ENCODE data around the gene ZBTB46.

Gene ZBTB46

GRCh38 chr20:63744574-63745423 lies 86.3 kb downstream of the ZBTB46 start:
- no peak for DNase-seq

GRCh38 chr20:63744158-63744557 lies 86.9 kb downstream of the ZBTB46 start:
- DNase-seq, result no peak

GRCh38 chr20:63743210-63743970 lies 87.7 kb downstream of the ZBTB46 start:
- no peak for DNase-seq

DNA sequence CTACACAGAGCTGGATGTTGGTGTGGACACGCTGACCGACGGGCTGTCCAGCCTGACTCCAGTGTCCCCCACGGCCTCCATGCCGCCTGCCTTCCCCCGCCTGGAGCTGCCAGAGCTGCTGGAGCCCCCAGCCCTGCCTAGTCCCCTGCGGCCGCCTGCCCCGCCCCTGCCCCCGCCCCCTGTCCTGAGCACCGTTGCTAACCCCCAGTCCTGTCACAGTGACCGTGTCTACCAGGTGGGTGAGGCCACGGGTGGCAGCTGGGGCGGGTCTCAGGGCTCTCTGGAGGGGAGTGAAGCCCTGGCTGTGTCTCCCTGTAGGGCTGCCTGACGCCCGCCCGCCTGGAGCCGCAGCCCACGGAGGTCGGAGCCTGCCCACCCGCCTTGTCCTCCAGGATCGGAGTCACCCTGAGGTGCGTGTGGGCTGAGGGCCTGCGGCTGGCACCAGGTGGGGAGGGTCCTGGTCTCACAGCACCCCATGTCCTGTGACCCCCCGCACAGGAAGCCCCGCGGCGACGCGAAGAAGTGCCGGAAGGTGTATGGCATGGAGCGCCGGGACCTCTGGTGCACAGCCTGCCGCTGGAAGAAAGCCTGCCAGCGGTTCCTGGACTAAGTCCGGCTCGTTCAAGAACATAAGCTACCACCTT lies 88.6 kb downstream of the ZBTB46 start:
- DNase-seq, result no peak

GRCh38 chr20:63741676-63742380 lies 89.2 kb downstream of the ZBTB46 start:
- no peak for DNase-seq

GRCh38 chr20:63741354-63741675 lies 89.7 kb downstream of the ZBTB46 start:
- DNase-seq, result no peak

DNA sequence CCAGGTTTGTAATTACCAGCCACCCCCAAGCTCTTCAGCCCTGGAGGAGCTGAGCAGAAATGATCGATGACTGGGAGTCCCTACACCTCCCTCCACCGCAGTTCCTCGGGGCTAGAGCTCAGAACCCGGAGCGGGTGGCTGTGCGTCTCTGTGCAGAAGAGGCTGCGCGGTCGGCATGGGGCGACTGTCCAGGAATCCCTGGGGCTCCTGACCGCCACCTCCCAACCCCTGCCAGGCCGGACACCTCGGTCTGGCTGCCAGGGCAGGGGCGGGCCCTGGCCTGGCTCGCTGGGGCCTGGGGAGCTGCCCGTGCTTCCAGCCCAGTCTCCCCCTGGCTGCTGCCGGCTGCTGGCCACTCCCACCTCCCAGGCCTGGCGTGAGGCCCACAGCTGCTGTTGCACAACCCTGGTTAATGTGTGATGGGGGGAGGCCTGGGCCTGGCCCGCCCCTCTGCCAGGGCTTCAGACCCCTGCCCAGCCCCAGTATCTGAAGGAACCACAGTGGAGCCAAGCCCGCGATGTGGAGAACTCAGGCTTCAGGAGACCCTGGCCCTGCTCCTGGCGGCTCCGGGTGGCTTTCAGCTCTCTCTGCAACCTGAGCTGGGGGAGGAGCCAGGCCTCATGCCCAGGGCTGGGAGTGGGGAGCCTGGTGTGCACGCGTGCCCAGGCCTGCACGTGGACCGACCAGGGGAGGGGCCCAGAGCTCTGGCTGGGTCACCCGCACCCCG lies 90.3 kb downstream of the ZBTB46 start:
- peak; percentile 96 for DNase-seq

DNA sequence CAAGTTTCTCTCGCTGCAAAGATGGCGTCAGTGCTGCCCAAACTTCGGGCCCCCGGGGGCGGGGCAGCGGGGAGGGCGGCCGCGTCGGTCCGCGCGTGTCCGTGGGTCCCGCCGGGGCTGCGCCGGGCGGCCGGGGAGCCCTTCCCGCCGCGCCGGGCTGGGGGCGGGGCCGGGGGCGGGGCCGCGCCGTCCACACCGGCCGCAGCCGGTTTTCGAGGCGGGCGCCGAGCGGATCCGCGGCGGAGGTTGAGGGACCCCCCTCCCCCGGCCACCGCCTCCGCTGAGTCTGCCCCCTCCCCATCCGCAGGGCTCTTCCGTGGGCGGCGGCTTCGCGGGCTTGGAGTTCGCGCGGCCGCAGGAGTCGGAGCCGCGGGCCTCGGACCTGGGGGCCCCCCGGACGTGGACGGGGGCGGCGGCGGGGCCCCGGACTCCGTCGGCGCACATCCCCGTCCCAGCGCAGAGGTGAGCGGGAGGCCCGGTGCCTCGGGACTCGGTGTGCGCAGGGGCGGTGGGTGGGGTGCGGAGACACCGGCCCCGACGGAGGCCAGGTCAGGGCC lies 90.9 kb downstream of the ZBTB46 start:
- DNase-seq, result peak; percentile 73

GRCh38 chr20:63739130-63740069 lies 91.7 kb downstream of the ZBTB46 start, which contains the start of gene SLC2A4RG:
Gene SLC2A4RG (plus strand): TSS chr20:63739776. CDS start chr20:63739913, 137 bp downstream.
- DNase-seq, result peak; percentile 88

DNA sequence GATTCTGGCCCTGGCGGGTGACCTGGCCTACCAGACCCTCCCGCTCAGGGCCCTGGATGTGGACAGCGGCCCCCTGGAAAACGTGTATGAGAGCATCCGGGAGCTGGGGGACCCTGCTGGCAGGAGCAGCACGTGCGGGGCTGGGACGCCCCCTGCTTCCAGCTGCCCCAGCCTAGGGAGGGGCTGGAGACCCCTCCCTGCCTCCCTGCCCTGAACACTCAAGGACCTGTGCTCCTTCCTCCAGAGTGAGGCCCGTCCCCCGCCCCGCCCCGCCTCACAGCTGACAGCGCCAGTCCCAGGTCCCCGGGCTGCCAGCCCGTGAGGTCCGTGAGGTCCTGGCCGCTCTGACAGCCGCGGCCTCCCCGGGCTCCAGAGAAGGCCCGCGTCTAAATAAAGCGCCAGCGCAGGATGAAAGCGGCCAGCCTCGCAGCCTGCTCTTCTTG lies 92.4 kb downstream of the ZBTB46 start:
- DNase-seq, result peak; percentile 83

DNA sequence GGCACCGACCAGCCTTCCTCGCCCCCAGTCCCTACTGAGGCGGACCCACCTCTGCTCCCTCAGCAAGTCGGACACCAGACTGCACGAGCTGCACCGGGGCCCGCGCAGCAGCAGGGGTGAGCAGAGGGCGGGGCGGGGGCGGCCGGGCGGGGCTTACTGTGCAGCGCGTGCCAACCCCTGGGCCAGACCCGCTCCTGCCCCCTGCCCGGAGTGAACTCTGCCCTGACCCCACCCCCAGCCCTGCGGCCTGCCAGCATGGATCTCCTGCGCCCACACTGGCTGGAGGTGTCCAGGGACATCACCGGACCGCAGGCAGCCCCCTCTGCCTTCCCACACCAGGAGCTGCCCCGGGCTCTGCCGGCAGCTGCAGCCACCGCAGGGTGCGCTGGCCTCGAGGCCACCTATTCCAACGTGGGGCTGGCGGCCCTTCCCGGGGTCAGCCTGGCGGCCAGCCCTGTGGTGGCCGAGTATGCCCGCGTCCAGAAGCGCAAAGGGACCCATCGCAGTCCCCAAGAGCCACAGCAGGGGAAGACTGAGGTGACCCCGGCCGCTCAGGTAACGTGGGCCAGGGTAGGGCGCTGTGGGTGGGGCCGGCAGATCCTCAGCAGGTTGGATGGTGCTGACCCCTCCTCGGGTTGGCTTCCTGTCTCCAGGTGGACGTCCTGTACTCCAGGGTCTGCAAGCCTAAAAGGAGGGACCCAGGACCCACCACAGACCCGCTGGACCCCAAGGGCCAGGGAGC lies 92.9 kb downstream of the ZBTB46 start:
- DNase-seq, result no peak

- DNase-seq, result no peak
These were observed 93.4 kb downstream of the ZBTB46 start for GRCh38 chr20:63737695-63737944.

- no peak for DNase-seq
These were observed 94.0 kb downstream of the ZBTB46 start for GRCh38 chr20:63736893-63737694.

DNA sequence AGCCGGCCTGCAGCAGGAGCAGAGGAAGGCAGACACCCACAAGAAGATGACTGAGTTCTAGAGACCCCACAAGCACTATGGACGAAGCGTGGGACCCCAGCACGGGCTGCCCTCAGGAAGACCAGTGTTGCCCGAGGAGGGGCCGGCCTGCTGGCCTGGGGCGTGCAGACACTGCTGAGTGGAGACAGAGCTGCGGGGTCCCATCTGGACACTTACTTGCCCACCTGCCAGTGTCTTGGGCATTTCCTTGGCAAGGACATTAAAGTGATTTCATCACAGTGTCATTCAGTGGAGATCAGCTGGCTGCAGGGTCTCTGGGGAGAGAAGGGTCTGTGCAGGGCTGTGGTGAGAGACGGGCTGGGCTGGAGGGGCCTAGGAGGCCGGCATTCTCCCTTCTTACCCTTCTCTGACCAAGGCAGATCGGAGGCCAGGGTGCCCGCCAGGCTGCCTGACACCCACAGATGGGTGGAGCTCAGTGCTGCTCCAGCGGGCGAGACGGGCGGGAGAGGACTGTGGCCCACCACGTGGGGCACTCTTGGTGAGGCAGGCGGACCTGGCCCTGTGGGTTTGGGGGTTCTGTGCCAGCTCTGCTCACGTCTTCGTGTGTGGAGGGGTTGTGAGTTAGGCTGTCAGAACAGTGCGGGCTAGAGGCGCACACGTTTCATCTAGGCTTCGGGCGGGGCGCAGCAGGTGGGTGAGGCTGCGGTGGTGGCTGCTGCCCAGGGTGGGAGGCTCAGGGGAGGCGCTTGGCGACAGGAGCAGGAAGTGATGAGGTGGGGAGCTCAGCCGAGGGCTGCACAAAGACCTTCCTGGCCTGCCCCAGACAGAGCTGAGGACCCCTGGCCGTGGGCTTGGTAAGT lies 95.0 kb downstream of the ZBTB46 start, which contains the start of gene LIME1:
Gene LIME1 (plus strand): TSS at position 806 of the 860 bp plus-strand sequence. CDS start 886 bp downstream, outside the sequence.
- no peak for DNase-seq

- DNase-seq, result no peak
These were observed 95.9 kb downstream of the ZBTB46 start for GRCh38 chr20:63734946-63735858.

DNA sequence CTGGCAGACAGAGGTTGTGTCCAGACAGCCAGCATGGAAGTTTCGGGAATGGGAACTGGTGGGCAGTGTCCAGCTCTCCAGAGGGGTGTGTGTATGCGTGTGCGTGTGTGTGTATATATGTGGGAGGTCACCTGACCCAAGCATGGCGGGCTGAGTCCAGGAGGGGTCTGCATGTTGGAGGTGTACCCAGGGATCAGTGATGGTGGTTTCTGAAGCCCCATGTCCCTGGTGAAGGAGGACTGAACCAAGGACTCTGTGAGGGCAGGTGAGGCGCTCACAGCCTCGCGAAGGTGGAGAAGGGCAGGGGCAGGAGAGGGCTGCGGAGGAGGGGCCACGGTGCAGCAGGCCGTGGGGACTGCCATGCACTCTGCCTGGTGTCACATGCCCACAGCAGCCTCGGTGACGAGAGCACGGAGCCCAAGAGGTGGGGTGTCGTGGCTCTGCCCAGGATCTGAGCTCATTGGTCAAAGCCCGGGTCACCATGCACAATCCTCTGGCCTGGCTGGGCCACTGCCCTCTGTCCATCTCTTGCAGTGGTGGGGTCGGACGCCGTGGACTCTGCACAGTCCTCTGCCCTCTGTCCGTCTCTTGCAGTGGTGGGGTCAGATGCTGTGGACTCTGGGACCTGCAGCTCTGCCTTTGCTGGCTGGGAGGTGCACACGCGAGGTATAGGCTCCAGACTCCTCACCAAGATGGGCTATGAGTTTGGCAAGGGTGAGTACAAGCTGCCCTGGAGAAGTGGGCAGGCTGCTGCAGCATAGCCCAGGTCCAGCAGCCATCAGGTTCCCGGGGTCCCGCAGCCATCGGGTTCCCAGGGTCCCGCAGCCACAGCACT lies 96.7 kb downstream of the ZBTB46 start:
- DNase-seq, result no peak

Measured in femur (tissue), 1 donor.